ENCODE measurements around the gene CAV3.

CAV3 gene

DNA sequence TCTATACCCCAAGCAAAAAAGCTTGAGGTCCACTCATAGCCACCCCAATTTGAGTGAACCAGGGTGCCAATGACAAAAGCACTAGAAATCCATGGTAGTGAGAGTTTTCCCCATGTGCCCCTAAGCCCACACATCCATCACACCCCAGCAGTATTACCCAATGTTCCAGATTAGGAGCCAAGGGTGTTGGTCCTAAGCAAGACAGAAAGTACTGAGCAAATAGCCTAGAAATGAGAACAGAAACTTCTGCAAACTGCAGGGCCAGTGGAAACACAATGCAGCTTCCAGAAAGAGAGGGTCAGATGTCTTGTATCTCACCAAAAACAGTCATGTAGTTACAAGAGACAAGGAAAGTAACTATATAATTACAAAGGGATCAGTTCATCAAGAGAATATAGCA is 46.7 kb downstream of the CAV3 start (continued):
- TF ChIP-seq, protein P1, sequence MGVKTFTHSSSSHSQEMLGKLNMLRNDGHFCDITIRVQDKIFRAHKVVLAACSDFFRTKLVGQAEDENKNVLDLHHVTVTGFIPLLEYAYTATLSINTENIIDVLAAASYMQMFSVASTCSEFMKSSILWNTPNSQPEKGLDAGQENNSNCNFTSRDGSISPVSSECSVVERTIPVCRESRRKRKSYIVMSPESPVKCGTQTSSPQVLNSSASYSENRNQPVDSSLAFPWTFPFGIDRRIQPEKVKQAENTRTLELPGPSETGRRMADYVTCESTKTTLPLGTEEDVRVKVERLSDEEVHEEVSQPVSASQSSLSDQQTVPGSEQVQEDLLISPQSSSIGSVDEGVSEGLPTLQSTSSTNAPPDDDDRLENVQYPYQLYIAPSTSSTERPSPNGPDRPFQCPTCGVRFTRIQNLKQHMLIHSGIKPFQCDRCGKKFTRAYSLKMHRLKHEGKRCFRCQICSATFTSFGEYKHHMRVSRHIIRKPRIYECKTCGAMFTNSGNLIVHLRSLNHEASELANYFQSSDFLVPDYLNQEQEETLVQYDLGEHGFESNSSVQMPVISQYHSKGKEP (tag by site-specific recombination; IDR thresholded peaks at IDR 0.05): no peak
- no peak for TF ChIP-seq ZNF138 (tag by site-specific recombination; IDR thresholded peaks at IDR 0.05; ENCODE audit: borderline replicate concordance)
- no peak for TF ChIP-seq TRIM28 (IDR thresholded peaks at IDR 0.05; ENCODE audit: borderline replicate concordance, low read length)
- no peak for TF ChIP-seq ZBTB8A (tag by site-specific recombination; IDR thresholded peaks at IDR 0.05)
- TF ChIP-seq ZNF112 (tag by site-specific recombination; IDR thresholded peaks at IDR 0.05): no peak
- TF ChIP-seq ZFP41 (tag by site-specific recombination; IDR thresholded peaks at IDR 0.05; ENCODE audit: borderline replicate concordance): no peak
- TF ChIP-seq OVOL3 (tag by site-specific recombination; IDR thresholded peaks at IDR 0.05): no peak
- TF ChIP-seq ZNF221 (tag by site-specific recombination; IDR thresholded peaks at IDR 0.05; ENCODE audit: borderline replicate concordance): no peak
- TF ChIP-seq, protein P2, sequence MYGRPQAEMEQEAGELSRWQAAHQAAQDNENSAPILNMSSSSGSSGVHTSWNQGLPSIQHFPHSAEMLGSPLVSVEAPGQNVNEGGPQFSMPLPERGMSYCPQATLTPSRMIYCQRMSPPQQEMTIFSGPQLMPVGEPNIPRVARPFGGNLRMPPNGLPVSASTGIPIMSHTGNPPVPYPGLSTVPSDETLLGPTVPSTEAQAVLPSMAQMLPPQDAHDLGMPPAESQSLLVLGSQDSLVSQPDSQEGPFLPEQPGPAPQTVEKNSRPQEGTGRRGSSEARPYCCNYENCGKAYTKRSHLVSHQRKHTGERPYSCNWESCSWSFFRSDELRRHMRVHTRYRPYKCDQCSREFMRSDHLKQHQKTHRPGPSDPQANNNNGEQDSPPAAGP (tag by site-specific recombination; IDR thresholded peaks at IDR 0.05): no peak
- TF ChIP-seq, protein P3, sequence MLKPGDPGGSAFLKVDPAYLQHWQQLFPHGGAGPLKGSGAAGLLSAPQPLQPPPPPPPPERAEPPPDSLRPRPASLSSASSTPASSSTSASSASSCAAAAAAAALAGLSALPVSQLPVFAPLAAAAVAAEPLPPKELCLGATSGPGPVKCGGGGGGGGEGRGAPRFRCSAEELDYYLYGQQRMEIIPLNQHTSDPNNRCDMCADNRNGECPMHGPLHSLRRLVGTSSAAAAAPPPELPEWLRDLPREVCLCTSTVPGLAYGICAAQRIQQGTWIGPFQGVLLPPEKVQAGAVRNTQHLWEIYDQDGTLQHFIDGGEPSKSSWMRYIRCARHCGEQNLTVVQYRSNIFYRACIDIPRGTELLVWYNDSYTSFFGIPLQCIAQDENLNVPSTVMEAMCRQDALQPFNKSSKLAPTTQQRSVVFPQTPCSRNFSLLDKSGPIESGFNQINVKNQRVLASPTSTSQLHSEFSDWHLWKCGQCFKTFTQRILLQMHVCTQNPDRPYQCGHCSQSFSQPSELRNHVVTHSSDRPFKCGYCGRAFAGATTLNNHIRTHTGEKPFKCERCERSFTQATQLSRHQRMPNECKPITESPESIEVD (tag by site-specific recombination; IDR thresholded peaks at IDR 0.05): no peak
- no peak for TF ChIP-seq GLI2 (tag by site-specific recombination; IDR thresholded peaks at IDR 0.05; ENCODE audit: borderline replicate concordance, low read depth)

- ChIA-PET CTCF (interaction anchor here (1.4 to 1.8 kb wide), 2 partner anchors 15 to 16 kb away, joined by 4 to 8 read pairs; partner anchors contain the start of gene OXTR), POLR2A (no interaction called here)
- TF ChIP-seq, protein P4, sequence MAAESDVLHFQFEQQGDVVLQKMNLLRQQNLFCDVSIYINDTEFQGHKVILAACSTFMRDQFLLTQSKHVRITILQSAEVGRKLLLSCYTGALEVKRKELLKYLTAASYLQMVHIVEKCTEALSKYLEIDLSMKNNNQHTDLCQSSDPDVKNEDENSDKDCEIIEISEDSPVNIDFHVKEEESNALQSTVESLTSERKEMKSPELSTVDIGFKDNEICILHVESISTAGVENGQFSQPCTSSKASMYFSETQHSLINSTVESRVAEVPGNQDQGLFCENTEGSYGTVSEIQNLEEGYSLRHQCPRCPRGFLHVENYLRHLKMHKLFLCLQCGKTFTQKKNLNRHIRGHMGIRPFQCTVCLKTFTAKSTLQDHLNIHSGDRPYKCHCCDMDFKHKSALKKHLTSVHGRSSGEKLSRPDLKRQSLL (tag by site-specific recombination; IDR thresholded peaks at IDR 0.05): no peak
- TF ChIP-seq ZNF792 (tag by site-specific recombination; IDR thresholded peaks at IDR 0.05) (no peak), PRDM1 (tag by site-specific recombination; IDR thresholded peaks at IDR 0.05) (no peak), ZNF274 (IDR thresholded peaks at IDR 0.05; ENCODE audit: low read length) (no peak), ZNF274 (tag by site-specific recombination; IDR thresholded peaks at IDR 0.05; ENCODE audit: borderline replicate concordance) (no peak), ZFP3 (tag by site-specific recombination; IDR thresholded peaks at IDR 0.05; ENCODE audit: low read depth) (no peak), ZXDB (tag by site-specific recombination; IDR thresholded peaks at IDR 0.05) (no peak), GLIS1 (tag by site-specific recombination; IDR thresholded peaks at IDR 0.05) (no peak)
Measured at GRCh38 chr3:8784676-8785435, 51.3 kb downstream of the CAV3 start.

More at GRCh38 chr3:8784676-8785435, 51.3 kb downstream of the CAV3 start:
- H3K9me3 ChIP-seq (ENCODE audit: control insufficient read depth, insufficient read depth, low read depth, low read length): no peaks in the 10 kb centered on the region
- no peaks in the 10 kb centered on the region for H3K36me3 ChIP-seq (ENCODE audit: control insufficient read depth in 2 of 2, insufficient read depth in 1 of 2, low read length in 2 of 2)
- no peaks in the 10 kb centered on the region for H3K4me1 ChIP-seq (ENCODE audit: control insufficient read depth, insufficient read depth, low read length)
- H3K27ac ChIP-seq (ENCODE audit: extremely low read depth, low read depth, low read length): no peak overlapping the region
- H3K4me3 ChIP-seq (ENCODE audit: low read depth, low read length): no peak overlapping the region
